Measurements from ENCODE around the gene SDR39U1. TPM values are rescaled to one million over a fixed set of nuclear protein-coding genes. Genes with fewer than 3 reads are reported as not detected.

The SDR39U1 gene
- polyA plus RNA-seq, 3 donors: 41.0 to 59.4 (median 48.7) TPM

GRCh38 chr14:24432259-24433131, 10.1 kb downstream of the SDR39U1 start:
- WGBS, 3 donors: 78 to 81% (median 80%) methylated on average over 23 to 24 of the region's 24 CpGs
- H3K27ac ChIP-seq (ENCODE audit: low read depth, low read length): no peak overlapping the region

GRCh38 chr14:24431569-24432258, 10.9 kb downstream of the SDR39U1 start:
- H3K27ac ChIP-seq (ENCODE audit: low read depth, low read length): no peak overlapping the region
- WGBS, 3 donors: 33 to 37% (median 34%) methylated on average over 15 of the region's 15 CpGs

DNA sequence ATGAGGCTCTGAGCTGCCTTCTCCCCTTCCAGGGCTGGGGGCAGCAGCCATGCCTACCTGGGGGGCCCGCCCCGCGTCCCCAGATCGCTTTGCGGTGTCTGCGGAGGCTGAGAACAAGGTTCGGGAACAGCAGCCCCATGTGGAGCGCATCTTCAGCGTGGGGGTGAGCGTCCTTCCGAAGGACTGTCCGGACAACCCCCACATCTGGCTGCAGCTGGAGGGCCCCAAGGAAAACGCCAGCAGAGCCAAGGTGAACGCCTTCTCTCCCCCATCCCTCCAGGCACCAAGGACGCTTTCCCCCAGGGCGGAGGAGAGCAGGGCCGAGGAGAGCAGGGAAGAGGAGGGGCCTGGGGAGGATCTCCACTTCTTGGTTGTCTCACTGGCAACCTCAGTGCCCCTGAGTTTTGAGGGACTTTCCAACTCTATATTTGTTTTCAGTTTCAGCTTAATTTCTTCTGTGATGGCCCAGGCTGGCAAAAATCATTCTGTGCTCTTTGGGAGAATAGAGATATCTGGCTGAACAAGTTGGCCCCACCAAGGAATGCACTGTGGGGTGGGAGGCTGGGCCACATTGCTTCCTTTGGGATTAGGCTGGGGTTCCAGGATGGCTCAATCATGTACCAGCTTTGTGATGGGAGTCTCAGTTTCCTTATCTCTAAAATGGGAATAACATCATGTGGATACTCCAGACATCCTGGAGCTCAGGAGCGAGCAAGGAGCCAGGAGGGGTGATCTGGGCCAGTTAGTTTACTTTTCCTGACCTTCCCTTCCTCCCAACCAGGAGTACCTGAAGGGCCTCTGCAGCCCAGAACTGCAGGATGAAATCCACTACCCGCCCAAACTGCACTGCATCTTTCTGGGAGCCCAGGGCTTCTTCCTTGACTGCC, 11.7 kb downstream of the SDR39U1 start:
- peak overlapping the region; percentile 98 for H3K27ac ChIP-seq (ENCODE audit: low read depth, low read length)
- 9 to 16% (median 11%) methylated on average over 17 to 19 of the region's 19 CpGs for WGBS, 3 donors

GRCh38 chr14:24430143-24430681, 12.4 kb downstream of the SDR39U1 start:
- H3K27ac ChIP-seq (ENCODE audit: low read depth, low read length): peak overlapping the region; percentile 98
- 0 to 1% (median 0%) methylated on average over 13 to 28 of the region's 28 CpGs for WGBS, 3 donors

GRCh38 chr14:24429395-24430142, 13.0 kb downstream of the SDR39U1 start, which contains the start of the genes CBLN3 and KHNYN:
Gene CBLN3, minus strand, starts transcription at chr14:24429668. Its CDS starts 614 bp downstream, at chr14:24429054.
Gene KHNYN, plus strand, starts transcription at chr14:24429954. Its CDS starts 777 bp downstream, at chr14:24430731.
- peak within 1 kb of the TSS; percentile 98 for H3K27ac ChIP-seq (ENCODE audit: low read depth, low read length)
- WGBS, 3 donors: 4 to 6% (median 4%) methylated on average over 45 to 57 of the region's 57 CpGs

- H3K27ac ChIP-seq (ENCODE audit: low read depth, low read length): peak overlapping the region; percentile 87
- 89 to 91% (median 90%) methylated on average over 17 to 18 of the region's 18 CpGs for whole genome bisulfite sequencing, 3 donors
Observed at GRCh38 chr14:24428628-24429394, 13.8 kb downstream of the SDR39U1 start.

GRCh38 chr14:24427537-24428508, 14.8 kb downstream of the SDR39U1 start:
- H3K27ac ChIP-seq (ENCODE audit: low read depth, low read length): no peak overlapping the region
- 70 to 82% (median 81%) methylated on average over 18 of the region's 18 CpGs for WGBS, 3 donors

GRCh38 chr14:24426912-24427536, 15.6 kb downstream of the SDR39U1 start:
- 28 to 62% (median 60%) methylated on average over 8 of the region's 8 CpGs for WGBS, 3 donors
- H3K27ac ChIP-seq (ENCODE audit: low read depth, low read length): no peak overlapping the region

DNA sequence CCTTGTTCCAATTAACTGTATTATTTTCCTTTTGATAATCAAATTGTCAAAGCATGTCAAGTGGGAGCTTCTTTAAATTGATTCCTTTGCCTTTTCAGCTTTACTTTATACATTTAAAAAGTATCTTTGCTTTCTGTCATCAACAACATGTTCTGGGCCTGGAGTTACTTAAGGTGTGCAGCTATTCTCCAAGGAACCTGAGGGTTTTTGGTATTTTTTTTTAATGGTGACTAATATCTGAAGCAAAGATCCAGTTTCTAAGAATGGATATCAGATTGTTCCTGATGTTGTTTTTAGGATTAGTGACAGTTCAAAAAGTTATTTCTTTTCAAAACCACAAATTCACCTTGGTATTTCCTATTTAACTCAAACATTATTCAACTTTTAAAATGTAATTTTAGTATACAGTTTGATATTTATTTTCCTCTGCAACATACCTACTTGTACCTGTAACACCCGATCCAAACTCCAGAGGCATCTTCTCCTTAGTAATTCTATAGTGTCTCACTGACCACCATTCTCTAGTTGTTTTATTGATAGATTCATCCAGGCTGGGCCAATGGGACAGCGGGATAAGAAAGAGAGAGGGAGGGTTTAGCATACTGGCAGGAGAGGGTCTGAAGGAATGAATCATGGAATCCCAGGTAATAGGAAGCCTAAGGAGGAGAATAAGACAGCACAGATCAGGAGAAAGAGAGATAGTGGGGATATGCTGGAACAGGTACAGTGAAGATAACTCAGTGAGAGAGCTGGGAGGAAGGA, 16.2 kb downstream of the SDR39U1 start:
- WGBS, 3 donors: 68 to 91% (median 84%) methylated on average over 2 of the region's 2 CpGs
- no peak overlapping the region for H3K27ac ChIP-seq (ENCODE audit: low read depth, low read length)

DNA sequence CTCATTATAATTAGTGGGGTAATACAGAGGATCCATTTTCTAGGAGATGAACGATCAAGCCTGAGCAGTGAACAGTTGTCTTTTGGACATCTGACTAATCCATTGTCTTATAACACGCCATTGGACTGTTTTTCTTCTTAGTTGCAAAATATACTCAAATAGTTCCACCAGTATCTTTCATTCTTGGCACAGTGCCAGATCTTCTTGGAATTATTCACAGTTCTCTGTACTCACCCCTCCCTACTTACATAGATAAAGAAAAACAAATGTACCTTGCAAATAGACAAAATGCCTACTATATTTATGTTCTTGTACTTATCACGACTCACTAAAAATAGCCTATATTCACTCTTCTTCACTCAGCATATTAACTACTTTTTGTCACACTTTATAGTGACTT, 16.9 kb downstream of the SDR39U1 start:
- H3K27ac ChIP-seq (ENCODE audit: low read depth, low read length): no peak overlapping the region
- WGBS, 3 donors: 16 to 34% (median 23%) methylated on average over 3 of the region's 3 CpGs

DNA sequence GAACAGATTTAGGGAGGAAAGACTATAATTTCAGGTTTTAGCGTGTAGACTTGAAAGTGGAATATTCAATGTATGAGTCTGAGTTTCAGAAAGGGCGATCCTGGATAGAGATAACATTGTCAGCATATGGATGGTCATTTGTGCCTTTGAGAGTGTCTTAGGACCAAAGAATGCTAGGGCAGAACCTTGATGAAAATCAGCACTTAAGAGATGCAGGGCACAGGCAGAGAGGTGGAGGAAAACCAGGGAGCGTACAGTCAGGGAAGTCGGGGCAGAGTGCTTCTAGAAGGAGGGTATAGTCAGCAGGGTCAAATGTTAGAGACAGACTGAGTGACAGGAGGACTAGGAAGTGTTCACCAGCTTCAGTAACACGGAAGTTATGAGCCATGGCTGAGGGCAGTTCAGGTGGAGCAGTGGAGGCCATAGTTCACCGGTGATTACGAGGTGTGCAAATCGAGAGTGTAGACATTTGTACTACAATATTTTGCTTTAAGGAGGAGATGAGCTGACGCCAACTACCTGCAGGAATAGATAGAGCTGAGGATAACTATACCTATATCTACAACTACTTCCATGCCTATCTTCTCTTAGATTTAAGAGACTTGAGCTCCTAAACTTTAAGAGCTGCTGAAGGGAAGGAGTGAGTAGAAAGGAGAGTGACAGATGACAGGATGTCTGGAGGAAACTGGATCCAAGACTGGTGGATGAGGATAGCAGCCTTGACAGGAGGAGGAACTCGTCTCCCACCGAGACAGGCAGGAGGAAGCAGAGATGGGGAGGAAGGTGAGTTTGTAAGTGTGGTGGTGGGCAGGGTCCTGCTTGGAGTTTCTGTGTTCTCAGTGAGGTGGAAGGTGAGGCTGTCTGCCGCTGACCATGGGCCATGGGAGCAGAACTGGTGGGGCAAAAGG, 19.6 kb downstream of the SDR39U1 start:
- 66 to 86% (median 68%) methylated on average over 12 of the region's 12 CpGs for WGBS, 3 donors
- H3K27ac ChIP-seq (ENCODE audit: low read depth, low read length): no peak overlapping the region

DNA sequence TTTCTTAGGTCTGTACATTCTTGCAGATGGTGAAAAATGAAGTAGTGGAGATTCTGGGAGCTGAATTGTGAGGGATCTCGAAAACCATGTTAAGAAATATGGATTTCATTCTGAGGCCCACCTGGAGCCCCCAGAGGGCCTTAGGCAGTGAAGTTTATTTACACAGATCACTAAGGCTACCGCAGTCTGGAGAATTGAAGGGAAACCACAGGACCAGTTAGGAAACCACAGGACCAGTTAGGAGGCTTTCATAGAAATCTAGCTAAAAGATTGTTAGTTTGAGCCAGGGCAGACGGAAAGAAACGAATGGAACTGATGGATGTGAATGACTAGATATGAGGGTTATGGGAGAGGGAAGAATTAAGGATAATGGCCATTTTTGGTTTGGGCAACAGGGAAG, 20.3 kb downstream of the SDR39U1 start:
- no peak overlapping the region for H3K27ac ChIP-seq (ENCODE audit: low read depth, low read length)
- 49 to 82% (median 56%) methylated on average over 4 of the region's 4 CpGs for WGBS, 3 donors

DNA sequence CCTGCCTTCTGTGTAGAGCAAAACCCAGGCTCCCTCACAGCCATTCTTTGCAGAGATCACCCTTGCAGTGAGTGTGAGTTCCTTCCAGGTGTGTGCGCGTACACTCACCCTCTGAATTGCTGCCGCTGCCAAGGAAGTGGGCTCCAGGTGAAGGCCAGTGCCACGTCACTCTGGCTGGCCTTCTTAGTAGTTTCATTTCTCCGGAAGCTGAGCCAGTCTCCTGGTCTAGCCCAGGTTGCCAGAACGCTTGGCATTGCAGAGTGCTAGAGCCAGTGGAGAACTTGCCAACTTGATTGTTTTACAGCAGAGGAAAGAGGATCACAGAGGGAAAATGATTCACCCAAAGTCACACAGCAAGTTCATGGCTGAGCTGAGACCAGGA, 24.1 kb downstream of the SDR39U1 start:
- 17 to 55% (median 54%) methylated on average over 6 of the region's 6 CpGs for WGBS, 3 donors
- no peak overlapping the region for H3K27ac ChIP-seq (ENCODE audit: low read depth, low read length)
